Activated CD8-positive, alpha-beta T cell treated with anti-CD3 and anti-CD28 coated beads for 36 hours (primary cell): Measurements from ENCODE around the gene PLEKHA7. TPM values are rescaled to one million over a fixed set of nuclear protein-coding genes. Genes with fewer than 3 reads are reported as not detected.

ENCODE experiments used
- ATAC-seq: fragments of 200-7000 bp; cut with Tn5 transposase; one replicate; pipeline ENCODE4 v1.10.0; 2021; ENCODE audit warnings: mild to moderate bottlenecking, moderate library complexity
- CTCF ChIA-PET: fragments of 350-600 bp; sonication (Branson Sonifier 250); formaldehyde crosslinking; loops from one replicate; lab custom pipeline; 2021; ENCODE audit warnings: antibody characterized with exemption; lab: Charles Lee
- POLR2A ChIA-PET: fragments of 350-600 bp; sonication (Branson Sonifier 250); formaldehyde crosslinking; loops from one replicate; lab custom pipeline; 2021; ENCODE audit warnings: antibody characterized with exemption; lab: Charles Lee
- DNase-seq: peaks from one replicate; pipeline ENCODE4 v3.0.0-alpha.2; 2020
- H3K27ac Mint-ChIP-seq: one replicate; pipeline ENCODE4 v1.8.0; 2021; ENCODE audit warnings: mild to moderate bottlenecking, mixed read lengths
- H3K27me3 Mint-ChIP-seq: one replicate; pipeline ENCODE4 v1.8.0; 2021; ENCODE audit warnings: mixed read lengths
- H3K36me3 Mint-ChIP-seq: one replicate; pipeline ENCODE4 v1.8.0; 2021; ENCODE audit warnings: low read depth, mixed read lengths
- H3K4me1 Mint-ChIP-seq: one replicate; pipeline ENCODE4 v1.8.0; 2021; ENCODE audit warnings: low read depth, mixed read lengths
- H3K4me3 Mint-ChIP-seq: one replicate; pipeline ENCODE4 v1.8.0; 2021; ENCODE audit warnings: mild to moderate bottlenecking, moderate library complexity, mixed read lengths
- H3K9me3 Mint-ChIP-seq: one replicate; pipeline ENCODE4 v1.8.0; 2021; ENCODE audit warnings: mixed read lengths
- CTCF ChIP-seq: fragments of 200-600 bp; IDR thresholded peaks from one replicate; pipeline ENCODE4 v1.8.0; 2022; ENCODE audit warnings: antibody characterized with exemption, mild to moderate bottlenecking
- intact Hi-C: fragments of 100-400 bp; cut with micrococcal nuclease; formaldehyde crosslinking; loops from one replicate; pipeline ENCODE4 v1.10.0; 2022
- total RNA-seq, 2 experiments: library from RNA; stranded (reverse); gene quantifications; one replicate each; pipeline ENCODE4 v1.2.3, GENCODE V29; 2021

The PLEKHA7 gene
- total RNA-seq, 2 experiments from 2014 or later, result 6.0 to 6.6 TPM

GRCh38 chr11:16925561-16926065 lies 88.6 kb downstream of the PLEKHA7 start:
- TF ChIP-seq CTCF, result no peak
- DNase-seq (peak; percentile 63), ATAC-seq (peak; percentile 71)
- Mint-ChIP-seq H3K27me3 (peaks cover 43% of the 10 kb centered on the region), H3K9me3 (no peaks in the 10 kb centered on the region), H3K4me1 (peaks cover 11% of the 10 kb centered on the region), H3K36me3 (no peaks in the 10 kb centered on the region), H3K4me3 (peak overlapping the region; percentile 71), H3K27ac (no peak overlapping the region)
- ChIA-PET POLR2A (no interaction called here), CTCF (interaction anchor here (1.2 to 1.4 kb wide), 2 partner anchors 11 to 106 kb away, joined by 3 to 4 read pairs; no protein-coding TSS in a partner anchor)
- intact Hi-C loops, result loop anchor here (5.0 kb wide), 1 partner anchor 103 kb away; no protein-coding TSS in a partner anchor

DNA sequence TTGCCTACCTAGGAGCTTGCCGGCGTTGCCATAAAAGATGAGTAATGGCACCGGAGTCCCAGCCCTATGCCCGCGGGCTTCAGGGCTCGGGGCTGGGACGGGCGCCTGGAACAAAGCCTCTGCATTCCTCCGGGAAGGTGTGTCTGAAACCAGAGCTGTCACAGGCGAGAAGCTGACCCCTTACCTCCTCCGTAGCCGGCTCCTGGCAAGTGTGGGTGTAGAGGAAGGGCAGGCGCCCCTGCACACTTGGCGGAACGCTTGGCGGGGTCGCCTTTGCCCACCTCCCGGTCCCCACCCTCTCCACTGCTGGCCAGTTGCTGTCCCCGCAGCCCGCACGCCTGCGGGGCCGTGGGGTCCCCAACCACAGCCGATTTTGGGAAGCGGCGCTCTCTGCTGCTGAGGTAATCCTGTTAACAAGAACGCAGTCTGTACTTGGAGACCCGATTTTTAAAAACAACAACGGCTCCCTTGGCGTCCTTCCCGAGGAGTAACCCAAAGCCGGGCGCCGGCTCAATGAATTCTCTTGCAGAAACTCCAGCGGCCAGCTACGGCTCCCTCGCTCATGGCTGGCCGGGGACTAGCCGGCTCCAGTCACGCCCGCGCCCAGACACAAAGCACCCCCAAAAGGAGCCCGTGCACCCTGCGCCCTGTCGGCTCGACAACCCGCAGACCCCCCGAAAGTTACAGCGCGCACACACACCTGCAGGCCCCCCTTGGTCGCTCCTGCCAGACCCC lies 89.2 kb downstream of the PLEKHA7 start:
- POLR2A ChIA-PET, result interaction anchor here (0.7 to 1.1 kb wide), 2 partner anchors 22 to 150 kb away, joined by 3 read pairs; no protein-coding TSS in a partner anchor
- ATAC-seq (peak; percentile 10), DNase-seq (no peak)
- Mint-ChIP-seq H3K27me3 (peaks cover 47% of the 10 kb centered on the region), H3K9me3 (no peaks in the 10 kb centered on the region), H3K36me3 (no peaks in the 10 kb centered on the region), H3K4me1 (peaks cover 11% of the 10 kb centered on the region), H3K27ac (no peak overlapping the region), H3K4me3 (peak overlapping the region; percentile 71)
- intact Hi-C loops, result loop anchor here (5.0 kb wide), 1 partner anchor 103 kb away; no protein-coding TSS in a partner anchor
- CTCF ChIA-PET, result interaction anchor here (0.9 to 1.4 kb wide), 4 partner anchors 11 to 105 kb away, joined by 3 to 4 read pairs (median 3); no protein-coding TSS in a partner anchor
- TF ChIP-seq CTCF, result no peak

GRCh38 chr11:16924462-16924825 lies 89.8 kb downstream of the PLEKHA7 start:
- DNase-seq, result peak; percentile 28
- CTCF ChIA-PET, result interaction anchor here (0.9 to 1.4 kb wide), 4 partner anchors 12 to 104 kb away, joined by 3 to 4 read pairs (median 3); no protein-coding TSS in a partner anchor
- ATAC-seq, result peak; percentile 52
- Mint-ChIP-seq H3K9me3 (no peaks in the 10 kb centered on the region), H3K4me1 (peaks cover 11% of the 10 kb centered on the region), H3K27me3 (peaks cover 49% of the 10 kb centered on the region), H3K27ac (no peak overlapping the region), H3K36me3 (no peaks in the 10 kb centered on the region), H3K4me3 (peak overlapping the region; percentile 71)
- intact Hi-C loops, result no loop called here
- POLR2A ChIA-PET, result interaction anchor here (1.1 kb wide), 1 partner anchor 151 kb away, joined by 3 read pairs; no protein-coding TSS in a partner anchor
- TF ChIP-seq CTCF, result no peak

- ChIA-PET CTCF (interaction anchor here (0.9 kb wide), 1 partner anchor 75 kb away, joined by 3 read pairs; no protein-coding TSS in a partner anchor), POLR2A (interaction anchor here (1.1 kb wide), 1 partner anchor 151 kb away, joined by 3 read pairs; no protein-coding TSS in a partner anchor)
- Mint-ChIP-seq H3K36me3 (no peaks in the 10 kb centered on the region), H3K9me3 (no peaks in the 10 kb centered on the region), H3K4me1 (peaks cover 11% of the 10 kb centered on the region), H3K27ac (no peak overlapping the region), H3K27me3 (peaks cover 46% of the 10 kb centered on the region), H3K4me3 (peak overlapping the region; percentile 71)
- no peak for DNase-seq
- TF ChIP-seq CTCF, result no peak
- ATAC-seq, result peak; percentile 35
- intact Hi-C loops, result no loop called here
These were observed 90.2 kb downstream of the PLEKHA7 start for GRCh38 chr11:16923987-16924386.

- H3K27ac Mint-ChIP-seq, result no peak overlapping the region
- H3K4me3 Mint-ChIP-seq, result no peak overlapping the region
- peaks cover 13% of the 10 kb centered on the region for H3K4me1 Mint-ChIP-seq
- DNase-seq (no peak), ATAC-seq (no peak)
- CTCF ChIA-PET, result interaction anchor here (0.8 to 4.6 kb wide), 2 partner anchors 101 to 141 kb away, joined by 3 to 21 read pairs; no protein-coding TSS in a partner anchor
- no peak for TF ChIP-seq CTCF
- POLR2A ChIA-PET, result no interaction called here
- no peaks in the 10 kb centered on the region for H3K36me3 Mint-ChIP-seq
- peaks cover 42% of the 10 kb centered on the region for H3K27me3 Mint-ChIP-seq
- intact Hi-C loops, result no loop called here
- no peaks in the 10 kb centered on the region for H3K9me3 Mint-ChIP-seq
These were observed 92.5 kb downstream of the PLEKHA7 start for GRCh38 chr11:16921668-16922067.
